HG03439 (cell line): ENCODE measurements around the gene CHTOP.
"Not testable (repeated sequence)": the region's sequence is repeated elsewhere in the genome, so short reads cannot be mapped to it uniquely, and the experiment has no call there.

Experiments
- ATAC-seq: cut with Tn5 transposase; IDR thresholded peaks from one replicate; pipeline ENCODE4 v1.9.1; 2021; ENCODE audit warnings: mild to moderate bottlenecking, moderate library complexity; ENCODE audit not compliant: unreplicated experiment

CHTOP gene

GRCh38 chr1:153631047-153632022, 2.5 kb upstream of the CHTOP start:
- ATAC-seq = no peak

DNA sequence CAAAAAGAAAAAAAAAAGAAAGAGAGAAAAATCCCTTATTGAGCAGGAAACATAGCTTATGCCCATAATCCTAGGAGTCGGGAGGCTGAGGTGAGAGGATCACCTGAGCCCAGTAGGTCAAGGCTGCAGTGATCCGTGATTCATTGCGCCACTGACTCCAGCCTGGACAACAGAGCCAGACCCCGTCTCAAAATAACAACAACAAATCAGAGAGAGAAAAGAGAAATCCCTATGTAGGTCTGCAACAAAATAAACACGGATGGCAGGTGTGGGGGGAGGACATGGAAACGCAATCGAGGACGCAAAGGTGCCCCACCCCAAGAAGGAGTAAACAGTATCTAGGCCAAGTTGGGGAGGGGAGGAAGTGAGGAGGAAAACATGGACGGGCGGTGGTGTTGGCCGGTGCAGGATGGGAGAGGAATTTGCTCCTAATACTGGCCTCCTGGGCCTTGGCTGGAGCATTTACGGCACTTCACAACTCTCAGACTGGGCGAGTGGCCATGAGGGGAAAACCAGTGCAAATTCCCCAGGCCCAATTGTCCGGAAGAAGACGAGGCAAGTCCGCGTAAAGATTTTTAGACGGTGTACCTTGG, 609 bp upstream of the CHTOP start:
- no peak for ATAC-seq

- ATAC-seq = no peak
These were observed 2.0 kb downstream of the CHTOP start for GRCh38 chr1:153635872-153636271.

GRCh38 chr1:153636312-153636711, 2.4 kb downstream of the CHTOP start:
- no peak for ATAC-seq

DNA sequence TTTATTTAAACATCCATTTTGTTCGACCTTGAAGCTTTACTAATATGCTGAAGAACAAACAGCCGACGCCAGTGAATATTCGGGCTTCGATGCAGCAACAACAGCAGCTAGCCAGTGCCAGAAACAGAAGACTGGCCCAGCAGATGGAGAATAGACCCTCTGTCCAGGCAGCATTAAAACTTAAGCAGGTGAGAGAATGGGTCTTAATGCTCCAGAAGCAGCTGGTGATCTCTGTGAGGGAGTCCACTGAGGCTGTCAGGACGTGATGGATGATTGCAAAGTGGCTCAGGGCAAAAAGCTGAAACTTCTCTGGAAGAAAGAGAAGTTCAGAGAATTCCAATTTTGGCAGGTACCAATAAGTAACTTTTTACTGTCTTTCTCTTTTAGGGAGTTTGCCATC, 4.4 kb downstream of the CHTOP start:
- ATAC-seq = no peak

DNA sequence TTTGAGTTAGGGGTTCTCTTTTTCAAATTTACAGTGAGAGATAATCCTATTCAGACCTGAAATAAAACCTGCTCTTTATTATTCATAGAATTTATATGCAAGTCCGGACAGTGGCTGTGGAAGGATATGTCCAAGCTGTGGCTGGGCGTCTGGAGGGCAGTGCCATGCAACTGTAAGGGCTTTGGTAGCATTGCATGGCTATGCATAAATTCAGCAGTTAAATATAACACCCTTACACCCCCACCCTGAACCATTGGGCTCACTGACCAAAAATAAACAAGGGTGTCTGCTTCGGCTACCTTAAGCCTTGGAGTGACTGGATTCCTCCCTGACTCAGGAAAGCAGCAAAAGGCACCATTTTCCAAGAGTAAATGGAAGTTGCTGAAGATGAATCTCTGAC, 5.4 kb downstream of the CHTOP start:
- ATAC-seq = no peak

DNA sequence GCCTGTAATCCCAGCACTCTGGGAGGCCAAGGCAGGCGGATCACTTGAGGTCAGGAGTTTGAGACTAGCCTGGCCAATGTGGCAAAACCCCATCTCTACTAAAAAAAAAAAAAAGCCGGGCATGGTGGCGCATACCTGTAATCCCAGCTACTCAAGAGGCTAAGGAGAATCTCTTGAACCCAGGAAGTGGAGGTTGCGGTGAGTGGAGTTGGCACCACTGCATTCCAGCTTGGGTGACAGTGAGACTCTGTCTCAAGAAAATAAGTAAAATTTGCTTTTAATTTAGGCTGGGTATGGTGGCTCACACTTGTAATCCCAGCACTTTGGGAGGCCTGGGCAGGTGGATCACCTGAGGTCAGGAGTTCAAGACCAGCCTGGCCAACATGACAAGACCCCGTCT, 6.3 kb downstream of the CHTOP start:
- ATAC-seq = not testable (repeated sequence)

- no peak for ATAC-seq
These were observed 7.0 kb downstream of the CHTOP start for GRCh38 chr1:153640861-153641260.

- ATAC-seq = no peak
These were observed 8.3 kb downstream of the CHTOP start for GRCh38 chr1:153642161-153642560.

DNA sequence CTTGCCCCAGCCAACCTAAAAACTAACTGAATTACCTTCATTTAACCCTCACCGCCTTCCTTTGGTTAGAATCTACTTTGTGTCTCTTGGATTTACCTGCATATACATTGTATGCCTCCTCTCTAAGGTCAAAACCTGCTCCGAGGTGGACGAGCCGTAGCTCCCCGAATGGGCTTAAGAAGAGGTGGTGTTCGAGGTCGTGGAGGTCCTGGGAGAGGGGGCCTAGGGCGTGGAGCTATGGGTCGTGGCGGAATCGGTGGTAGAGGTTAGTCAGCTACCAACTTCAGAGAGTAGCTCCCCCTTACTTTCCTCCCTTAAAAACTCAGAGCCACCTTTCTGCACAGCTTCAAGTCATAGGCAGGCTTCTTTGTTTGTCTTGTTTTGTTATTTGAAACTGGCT, 9.2 kb downstream of the CHTOP start:
- no peak for ATAC-seq

- ATAC-seq = no peak
These were observed 9.9 kb downstream of the CHTOP start for GRCh38 chr1:153643816-153644215.

DNA sequence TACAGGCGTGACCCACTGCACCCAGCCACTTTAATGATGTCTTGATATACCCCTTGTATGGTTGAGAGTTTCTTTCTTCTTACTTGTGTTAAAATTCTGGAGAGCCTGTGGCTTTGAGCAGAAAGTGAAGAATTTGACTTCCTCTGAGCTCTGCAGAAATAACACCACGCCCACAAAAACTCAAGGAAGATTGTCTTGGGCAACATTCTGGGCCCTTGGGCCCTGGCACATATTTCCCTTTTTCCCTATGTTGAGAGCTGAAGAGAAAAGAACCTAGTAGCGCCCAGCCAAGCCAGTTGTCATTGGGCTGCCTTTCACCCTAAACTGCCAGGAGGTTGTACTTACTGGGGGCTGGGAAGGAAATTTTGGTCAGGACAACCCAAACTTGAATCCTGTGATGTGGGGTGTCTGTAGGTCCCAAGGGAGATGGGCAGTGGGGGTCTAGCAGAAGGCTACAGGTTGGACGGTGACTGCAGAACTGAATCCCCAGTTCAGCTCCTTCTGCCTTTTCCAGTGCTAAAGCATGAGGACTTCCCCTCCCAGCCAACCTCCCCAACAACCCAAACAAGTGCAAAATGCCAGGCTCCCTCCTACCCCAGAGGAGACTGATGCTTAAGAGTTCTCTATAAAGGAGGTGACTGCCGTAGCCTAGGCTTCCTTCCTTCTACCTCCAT, 12.9 kb downstream of the CHTOP start:
- ATAC-seq = no peak

GRCh38 chr1:153647346-153647714, 13.5 kb downstream of the CHTOP start:
- no peak for ATAC-seq

GRCh38 chr1:153648000-153648643, 14.3 kb downstream of the CHTOP start:
- ATAC-seq = no peak

GRCh38 chr1:153649137-153649862, 15.4 kb downstream of the CHTOP start:
- no peak for ATAC-seq

DNA sequence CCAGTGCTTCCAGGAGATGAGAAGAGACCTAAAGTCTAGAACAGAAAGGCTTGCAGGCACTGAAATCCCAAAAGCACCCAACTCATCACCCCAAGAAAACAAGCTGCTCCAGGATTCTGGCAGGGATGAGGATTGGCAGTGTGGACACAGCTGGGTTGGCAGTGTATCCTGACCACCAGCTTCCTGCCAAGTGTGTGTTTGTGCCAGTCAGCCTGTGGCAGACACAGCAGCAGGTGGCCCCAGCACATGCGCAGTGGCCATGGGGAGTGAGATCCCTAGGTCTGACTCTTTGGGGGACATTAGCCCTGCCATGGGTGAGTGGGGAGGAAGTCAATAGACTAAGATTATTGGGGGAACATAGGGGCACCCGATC, 16.0 kb downstream of the CHTOP start:
- ATAC-seq = no peak

- ATAC-seq = no peak
These were observed 17.9 kb downstream of the CHTOP start for GRCh38 chr1:153651771-153652170.

DNA sequence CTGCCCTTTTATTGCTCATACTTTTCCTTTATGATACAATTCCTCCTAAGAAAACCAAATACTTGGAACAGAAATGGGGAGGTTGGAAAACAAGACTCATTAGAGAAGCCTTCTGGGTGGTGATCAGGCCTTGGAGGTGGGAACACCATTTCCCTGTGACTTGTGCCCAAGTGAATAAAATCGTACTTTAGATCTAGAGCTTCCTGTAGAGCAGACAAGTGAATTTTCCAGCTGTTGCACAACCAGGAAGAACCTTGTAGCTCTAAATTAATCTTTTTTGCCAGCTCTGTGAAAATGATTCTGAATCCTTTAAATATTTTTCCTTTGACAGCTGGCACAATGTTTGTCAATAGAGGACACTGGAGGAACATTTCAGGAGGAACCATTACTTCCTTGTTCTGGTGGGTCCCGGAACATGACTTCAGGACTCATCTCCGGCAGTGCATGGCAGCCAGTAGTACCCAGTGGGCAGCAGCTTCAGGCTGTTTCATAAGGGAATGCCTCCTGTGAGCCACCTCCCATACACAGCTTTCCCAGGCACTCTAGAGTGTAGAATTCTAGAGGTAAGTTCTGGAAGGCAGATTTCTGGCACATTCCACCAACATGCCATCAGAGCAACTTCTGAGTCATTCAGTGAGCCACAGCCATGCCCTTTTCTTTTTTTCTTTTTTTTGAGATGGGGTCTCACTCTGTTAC, 19.1 kb downstream of the CHTOP start:
- ATAC-seq = no peak

- ATAC-seq = no peak
These were observed 21.5 kb downstream of the CHTOP start for GRCh38 chr1:153655333-153655732.
